Neuron (in vitro differentiated cells): Measurements from ENCODE around the gene PLA2G6.

Source experiments
- H2AFZ ChIP-seq: one replicate; pipeline ENCODE4 v1.6.1; 2013; ENCODE audit warnings: low read depth, mild to moderate bottlenecking, inconsistent platforms, low read length, moderate library complexity
- H3K27me3 ChIP-seq: one replicate; pipeline ENCODE4 v1.6.1; 2013; ENCODE audit warnings: low read length; ENCODE audit not compliant: insufficient read depth
- H3K36me3 ChIP-seq: one replicate; pipeline ENCODE4 v1.6.1; 2013; ENCODE audit warnings: low read length; ENCODE audit not compliant: insufficient read depth
- H3K4me1 ChIP-seq: one replicate; pipeline ENCODE4 v1.6.1; 2013; ENCODE audit warnings: low read length; ENCODE audit not compliant: insufficient read depth
- H3K4me3 ChIP-seq: 2 replicates; pipeline ENCODE4 v1.5.1; 2013; ENCODE audit warnings: mild to moderate bottlenecking, low read length, moderate library complexity
- H3K9me3 ChIP-seq: one replicate; pipeline ENCODE4 v1.6.1; 2013; ENCODE audit warnings: low read length

Gene PLA2G6

DNA sequence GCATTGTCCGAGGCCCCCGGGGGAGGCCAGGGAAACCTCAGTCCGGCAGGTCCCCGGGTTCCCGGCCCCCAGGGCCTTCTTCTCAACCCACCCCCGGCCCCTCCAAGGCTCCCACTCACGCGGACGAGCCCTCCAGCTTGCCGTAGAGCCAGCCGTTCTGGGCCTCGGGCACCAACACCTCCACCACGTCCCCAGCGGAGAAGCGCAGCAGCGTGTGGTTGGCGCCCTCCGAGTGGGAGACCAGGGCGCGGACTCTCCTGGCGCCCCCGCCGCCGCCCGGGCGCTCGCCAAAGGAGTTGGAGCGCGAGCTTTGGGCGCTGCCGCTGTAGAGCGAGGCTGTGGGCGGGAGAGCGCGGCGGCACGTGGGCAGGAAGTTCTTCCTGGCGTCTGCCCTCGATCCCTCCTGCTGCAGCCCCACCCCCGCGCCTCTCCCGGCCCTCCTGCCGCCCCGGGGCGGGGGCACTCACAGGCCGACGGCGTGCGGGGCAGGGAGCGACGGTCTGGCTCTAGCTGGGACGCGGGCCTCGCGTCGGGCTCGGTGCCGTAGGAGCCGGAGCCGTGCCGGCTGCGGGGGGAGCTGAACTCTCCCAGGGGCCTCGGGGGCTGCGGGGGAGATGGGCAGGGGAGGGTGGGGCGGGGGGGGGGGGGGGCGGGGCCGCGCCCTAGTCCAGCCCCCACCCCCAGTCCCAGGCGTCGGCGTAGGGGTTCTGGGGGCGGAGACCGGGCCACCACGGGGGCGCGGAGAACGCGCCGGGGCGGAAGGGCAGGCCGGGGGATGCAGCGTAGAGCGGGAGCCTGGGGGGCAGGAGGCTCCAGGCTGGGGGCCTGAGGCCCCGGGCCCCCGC is 92.8 kb downstream of the PLA2G6 start:
- Histone ChIP-seq H3K36me3 (no peaks in the 10 kb centered on the region), H3K9me3 (no peaks in the 10 kb centered on the region), H3K27me3 (no peaks in the 10 kb centered on the region), H3K4me1 (peaks cover 9% of the 10 kb centered on the region), H2AFZ (no peak overlapping the region), H3K4me3 (no peak overlapping the region)

DNA sequence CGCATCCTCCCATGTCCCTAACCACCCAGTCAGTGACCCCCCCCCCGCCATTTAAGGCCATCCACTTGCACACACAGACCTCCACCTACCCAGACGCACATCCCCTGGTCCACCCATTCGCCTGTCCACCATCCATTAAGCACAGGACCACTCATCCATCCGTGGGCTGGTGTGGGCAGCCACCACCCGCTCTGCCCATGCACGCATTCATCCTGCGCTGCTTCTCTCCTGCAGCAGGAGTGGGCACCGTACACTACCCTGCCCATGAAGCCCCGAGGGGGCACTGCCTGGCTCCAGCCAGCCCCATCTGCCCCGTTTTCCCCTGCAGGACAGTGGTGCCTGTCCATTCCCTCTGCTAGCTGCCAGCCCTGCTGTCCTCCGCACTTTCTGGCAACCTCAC is 93.8 kb downstream of the PLA2G6 start:
- no peaks in the 10 kb centered on the region for H3K36me3 ChIP-seq

DNA sequence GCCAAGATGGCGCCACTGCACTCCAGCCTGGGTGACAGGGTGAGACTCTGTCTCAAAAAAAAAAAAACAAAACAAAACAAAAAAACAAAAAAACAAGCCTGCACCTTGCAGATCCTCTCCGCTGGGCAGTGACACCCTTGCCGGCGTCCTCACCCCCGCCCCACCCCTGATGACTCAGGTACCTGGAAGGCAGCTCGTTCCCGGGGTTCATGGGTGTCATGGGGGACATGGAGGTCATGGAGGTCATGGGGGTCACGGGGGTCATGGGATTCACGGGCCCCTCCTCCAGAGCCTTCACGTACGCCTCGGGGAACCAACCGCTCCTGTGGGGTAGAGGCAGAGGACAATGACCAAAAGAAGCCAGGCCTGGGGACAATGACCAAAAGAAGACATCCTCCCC is 94.7 kb downstream of the PLA2G6 start:
- H3K4me3 ChIP-seq, result no peak overlapping the region
- H3K4me1 ChIP-seq, result peaks cover 12% of the 10 kb centered on the region
- no peak overlapping the region for H2AFZ ChIP-seq
- no peaks in the 10 kb centered on the region for H3K27me3 ChIP-seq
- no peaks in the 10 kb centered on the region for H3K9me3 ChIP-seq
- H3K36me3 ChIP-seq, result no peaks in the 10 kb centered on the region

More for the DNA sequence above, 93.8 kb downstream of the PLA2G6 start:
- Histone ChIP-seq H3K4me1 (peaks cover 12% of the 10 kb centered on the region), H3K27me3 (no peaks in the 10 kb centered on the region), H2AFZ (no peak overlapping the region), H3K9me3 (no peaks in the 10 kb centered on the region), H3K4me3 (no peak overlapping the region)

- Histone ChIP-seq H3K4me1 (peaks cover 12% of the 10 kb centered on the region), H3K9me3 (no peaks in the 10 kb centered on the region), H3K4me3 (no peak overlapping the region)
These were observed 95.4 kb downstream of the PLA2G6 start for GRCh38 chr22:38086001-38086845.

DNA sequence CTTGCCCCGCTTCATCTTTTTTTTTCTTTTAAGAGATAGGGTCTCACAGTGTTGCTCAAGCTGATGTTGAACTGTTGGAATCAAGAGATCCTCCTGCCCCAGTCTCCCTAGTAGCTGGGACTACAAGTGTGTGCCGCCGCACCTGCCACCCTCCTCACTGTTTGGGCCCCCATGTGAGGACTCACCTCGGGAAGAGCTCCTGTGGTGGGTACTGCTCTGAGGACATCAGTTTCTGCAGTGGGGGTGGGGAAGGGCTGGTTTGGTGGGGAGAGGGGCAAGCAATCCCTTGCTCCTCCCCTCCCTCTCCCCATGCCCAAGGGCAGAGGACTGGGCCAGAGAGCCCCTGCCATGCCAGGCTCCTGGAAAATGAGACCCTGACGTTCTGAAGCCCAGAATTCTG is 96.1 kb downstream of the PLA2G6 start:
- Histone ChIP-seq H3K36me3 (no peaks in the 10 kb centered on the region), H3K27me3 (no peaks in the 10 kb centered on the region), H3K9me3 (no peaks in the 10 kb centered on the region), H3K4me1 (peaks cover 12% of the 10 kb centered on the region), H3K4me3 (no peak overlapping the region), H2AFZ (no peak overlapping the region)

More at GRCh38 chr22:38086001-38086845, 95.4 kb downstream of the PLA2G6 start:
- no peaks in the 10 kb centered on the region for H3K36me3 ChIP-seq
- no peaks in the 10 kb centered on the region for H3K27me3 ChIP-seq
- no peak overlapping the region for H2AFZ ChIP-seq

- Histone ChIP-seq H3K4me1 (peaks cover 12% of the 10 kb centered on the region), H2AFZ (no peak overlapping the region), H3K27me3 (no peaks in the 10 kb centered on the region), H3K4me3 (no peak overlapping the region), H3K36me3 (no peaks in the 10 kb centered on the region), H3K9me3 (no peaks in the 10 kb centered on the region)
These were observed 96.6 kb downstream of the PLA2G6 start for GRCh38 chr22:38085056-38085455.

DNA sequence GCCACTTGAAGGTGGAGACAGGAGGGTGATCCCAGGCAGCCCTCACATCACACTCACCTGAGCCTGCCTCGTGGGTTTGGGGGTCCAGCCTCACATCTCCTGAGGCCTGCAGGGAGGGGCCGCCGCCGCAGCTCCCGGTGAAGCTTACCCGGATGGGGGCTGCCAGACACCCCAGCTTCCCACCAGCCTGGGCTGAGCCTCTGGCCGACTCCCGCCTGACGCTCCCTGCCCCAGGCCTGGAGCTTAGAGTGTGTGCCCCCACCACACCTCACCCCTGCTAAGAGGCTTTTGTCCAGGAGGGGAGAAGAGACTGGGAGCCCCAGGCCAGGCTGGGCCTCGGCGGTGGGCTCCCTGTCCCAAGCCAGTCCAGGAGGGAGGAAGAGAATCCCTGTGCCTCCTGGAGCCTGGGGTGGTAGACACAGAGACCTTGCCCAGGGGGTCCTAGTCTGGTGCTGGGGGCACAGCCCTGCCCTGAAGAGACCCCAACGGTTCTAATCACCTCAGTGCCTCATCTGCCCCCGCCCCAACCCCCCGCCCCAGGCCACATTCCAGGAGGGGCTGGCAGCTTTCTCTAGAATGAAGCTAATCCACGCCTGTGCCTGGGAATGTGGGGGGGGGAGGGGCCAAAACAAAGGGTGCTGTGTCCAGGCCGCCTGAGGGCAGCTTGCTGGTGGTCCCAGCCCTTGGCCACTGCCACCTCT is 97.5 kb downstream of the PLA2G6 start, which contains the start of gene SLC16A8:
Gene SLC16A8, minus strand, starts transcription at position 254 of the 701 bp plus-strand sequence. CDS start 1,311 bp downstream, outside the sequence.
- H3K4me3 ChIP-seq, result no peak within 1 kb of the TSS
- no peaks in the 10 kb centered on the region for H3K36me3 ChIP-seq
- H3K27me3 ChIP-seq, result no peaks in the 10 kb centered on the region
- H2AFZ ChIP-seq, result no peak within 1 kb of the TSS
- H3K4me1 ChIP-seq, result peaks cover 12% of the 10 kb centered on the region
- H3K9me3 ChIP-seq, result no peaks in the 10 kb centered on the region

DNA sequence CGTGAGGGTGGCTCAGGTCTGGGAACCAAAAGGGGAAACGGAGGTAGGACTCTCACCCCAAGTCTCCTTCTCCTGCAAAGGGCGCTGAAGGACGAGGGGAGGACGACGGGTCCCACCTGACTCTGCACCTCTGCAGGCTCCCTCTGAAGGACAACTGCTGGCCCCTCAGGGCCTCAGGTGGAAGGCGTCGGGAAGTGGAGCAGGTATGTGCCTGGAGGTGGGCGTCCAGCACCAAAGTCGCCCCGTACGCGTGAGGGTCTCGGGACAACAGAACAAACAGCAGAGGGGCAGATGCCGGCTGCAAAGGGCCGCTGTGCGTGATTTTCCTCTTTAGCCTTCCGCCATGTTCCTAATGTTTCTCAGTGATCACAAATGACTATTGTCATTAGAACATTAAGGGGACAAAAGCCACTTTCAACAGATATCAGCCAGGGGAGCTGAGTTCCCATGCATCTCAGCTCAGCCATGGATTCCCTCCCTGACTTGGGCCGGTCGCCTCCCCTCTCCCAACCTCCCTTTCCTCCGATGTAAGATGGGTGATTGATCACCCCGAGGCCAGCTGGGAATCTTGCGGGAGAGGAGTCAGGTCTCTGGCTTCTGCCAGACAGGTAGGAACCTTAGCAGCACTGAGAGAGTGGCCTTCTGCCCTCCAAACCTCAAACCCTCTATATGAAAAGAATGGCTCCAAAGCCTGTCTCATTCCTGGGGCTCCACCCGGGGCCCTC is 98.5 kb downstream of the PLA2G6 start:
- peaks cover 12% of the 10 kb centered on the region for H3K4me1 ChIP-seq
- H3K4me3 ChIP-seq, result no peak overlapping the region
- H3K36me3 ChIP-seq, result no peaks in the 10 kb centered on the region
- H2AFZ ChIP-seq, result no peak overlapping the region
- no peaks in the 10 kb centered on the region for H3K9me3 ChIP-seq
- no peaks in the 10 kb centered on the region for H3K27me3 ChIP-seq

DNA sequence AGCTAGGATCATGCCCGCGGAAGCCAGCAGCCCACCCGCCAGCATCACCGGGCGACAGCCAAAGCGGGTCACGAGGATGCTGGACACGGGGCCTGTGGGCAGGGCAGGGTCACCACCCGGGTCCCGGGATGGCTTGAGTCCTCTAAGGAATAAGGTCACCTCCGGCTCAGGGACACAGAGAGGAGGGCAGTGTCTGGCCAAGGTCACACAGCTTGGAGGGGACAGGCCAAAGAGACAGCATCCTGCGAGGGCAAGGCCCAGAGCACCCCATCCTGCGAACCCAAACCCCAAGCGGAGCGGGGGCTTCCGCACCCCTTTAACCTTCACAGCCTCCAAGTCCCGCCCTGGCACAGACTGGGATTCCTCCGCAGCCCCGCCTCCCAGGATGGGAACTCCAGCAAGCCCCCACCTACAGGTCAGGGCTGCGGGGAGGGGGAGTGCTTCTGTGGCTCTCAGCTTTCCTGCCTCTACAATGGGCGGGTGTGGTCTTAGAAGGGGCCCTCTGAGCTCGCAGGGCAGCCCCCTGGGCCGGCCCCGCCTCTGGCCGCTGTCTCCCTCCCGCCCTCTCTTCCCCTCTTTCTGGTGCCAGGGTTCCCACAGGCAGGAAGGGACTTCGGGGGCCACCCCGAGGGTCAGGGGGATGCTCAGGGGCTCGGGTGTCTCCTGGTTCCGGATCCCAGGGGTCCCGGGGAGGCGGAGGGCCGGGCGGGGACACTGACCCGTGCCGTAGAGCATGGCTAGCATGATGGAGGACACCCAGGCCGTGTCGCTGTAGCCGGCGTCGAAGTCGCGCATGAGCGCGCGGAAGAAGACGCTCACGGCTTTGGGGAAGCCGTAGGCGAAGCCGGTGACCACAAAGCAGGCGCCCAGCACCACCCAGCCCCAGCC is 99.4 kb downstream of the PLA2G6 start:
- Histone ChIP-seq H3K9me3 (no peaks in the 10 kb centered on the region), H3K27me3 (no peaks in the 10 kb centered on the region), H3K36me3 (no peaks in the 10 kb centered on the region), H3K4me1 (peaks cover 12% of the 10 kb centered on the region), H3K4me3 (no peak overlapping the region), H2AFZ (no peak overlapping the region)

- Histone ChIP-seq H2AFZ (no peak overlapping the region), H3K27me3 (no peaks in the 10 kb centered on the region), H3K36me3 (no peaks in the 10 kb centered on the region), H3K9me3 (no peaks in the 10 kb centered on the region), H3K4me1 (peaks cover 12% of the 10 kb centered on the region), H3K4me3 (no peak overlapping the region)
These were observed 100.0 kb downstream of the PLA2G6 start for GRCh38 chr22:38081636-38081940.

GRCh38 chr22:38080850-38081635 is 100.6 kb downstream of the PLA2G6 start:
- Histone ChIP-seq H3K4me1 (peaks cover 12% of the 10 kb centered on the region), H3K36me3 (no peaks in the 10 kb centered on the region), H3K9me3 (no peaks in the 10 kb centered on the region), H3K4me3 (no peak overlapping the region), H3K27me3 (no peaks in the 10 kb centered on the region), H2AFZ (no peak overlapping the region)
